Adipose tissue (tissue), 3 donors: ENCODE measurements around the gene UCN2. TPM values are rescaled to one million over a fixed set of nuclear protein-coding genes. Genes with fewer than 3 reads are reported as not detected.

Source experiments
- H3K27ac ChIP-seq: one replicate; pipeline ENCODE4 v1.5.1; 2013; ENCODE audit warnings: low read depth, low read length
- WGBS, 3 donors: extraction: QIAGEN DNeasy Blood & Tissue Kit; methylation state at CpG; one replicate each; pipeline ENCODE4 v1.1.7; 2013; 5-methylcytosine and 5-hydroxymethylcytosine counted together
- polyA plus RNA-seq, 3 donors: library from polyadenylated mRNA; stranded (reverse); fragments of 200-250 nt; gene quantifications; one replicate each; pipeline ENCODE4 v1.2.3, GENCODE V29; 2013
- donor health status: healthy with polysubstance abuse.
- donor health status: Bipolar disorder and iron deficiency.
- donor health status: healthy.

UCN2 gene
- polyA plus RNA-seq, 3 donors: 0.04 TPM; not detected in 2

GRCh38 chr3:48593337-48593736 lies 29.8 kb upstream of the UCN2 start:
- H3K27ac ChIP-seq: no peak overlapping the region
- 87 to 94% (median 93%) methylated on average over 9 of the region's 9 CpGs for WGBS, 3 donors

GRCh38 chr3:48592519-48593087 lies 29.0 kb upstream of the UCN2 start:
- 86 to 93% (median 91%) methylated on average over 21 of the region's 21 CpGs for WGBS, 3 donors
- H3K27ac ChIP-seq: no peak overlapping the region

- no peak overlapping the region for H3K27ac ChIP-seq
- WGBS, 3 donors: 85 to 93% (median 89%) methylated on average over 22 of the region's 22 CpGs
These were observed 28.4 kb upstream of the UCN2 start for GRCh38 chr3:48591886-48592518.

GRCh38 chr3:48591436-48591835 lies 27.9 kb upstream of the UCN2 start:
- 79 to 93% (median 91%) methylated on average over 14 of the region's 14 CpGs for WGBS, 3 donors
- H3K27ac ChIP-seq: no peak overlapping the region

GRCh38 chr3:48588230-48588629 lies 24.6 kb upstream of the UCN2 start:
- WGBS, 3 donors: 53 to 67% (median 58%) methylated on average over 14 to 15 of the region's 15 CpGs
- H3K27ac ChIP-seq: no peak overlapping the region

GRCh38 chr3:48587686-48588085 lies 24.1 kb upstream of the UCN2 start:
- WGBS, 3 donors: 71 to 82% (median 73%) methylated on average over 11 of the region's 11 CpGs
- H3K27ac ChIP-seq: no peak overlapping the region

- 79 to 91% (median 83%) methylated on average over 8 of the region's 8 CpGs for WGBS, 3 donors
- no peak overlapping the region for H3K27ac ChIP-seq
These were observed 21.8 kb upstream of the UCN2 start for GRCh38 chr3:48585411-48585810.

GRCh38 chr3:48584836-48585235 lies 21.3 kb upstream of the UCN2 start:
- WGBS, 3 donors: 84 to 90% (median 87%) methylated on average over 9 of the region's 9 CpGs
- H3K27ac ChIP-seq: no peak overlapping the region

GRCh38 chr3:48581621-48582481 lies 18.3 kb upstream of the UCN2 start:
- WGBS, 3 donors: 90 to 92% (median 92%) methylated on average over 14 of the region's 14 CpGs
- H3K27ac ChIP-seq: no peak overlapping the region

- 69 to 85% (median 82%) methylated on average over 4 of the region's 4 CpGs for WGBS, 3 donors
- no peak overlapping the region for H3K27ac ChIP-seq
These were observed 13.1 kb upstream of the UCN2 start for GRCh38 chr3:48576647-48577046.

GRCh38 chr3:48575366-48575765 lies 11.8 kb upstream of the UCN2 start:
- no peak overlapping the region for H3K27ac ChIP-seq
- 78 to 87% (median 84%) methylated on average over 17 of the region's 17 CpGs for WGBS, 3 donors

- WGBS, 3 donors: 92 to 96% (median 94%) methylated on average over 10 of the region's 10 CpGs
These were observed 10.5 kb upstream of the UCN2 start for GRCh38 chr3:48573973-48574585.

GRCh38 chr3:48572517-48572916 lies 8.9 kb upstream of the UCN2 start:
- 84 to 92% (median 90%) methylated on average over 7 of the region's 7 CpGs for WGBS, 3 donors
- H3K27ac ChIP-seq: no peak overlapping the region

More at GRCh38 chr3:48573973-48574585, 10.5 kb upstream of the UCN2 start:
- H3K27ac ChIP-seq: no peak overlapping the region

- no peak overlapping the region for H3K27ac ChIP-seq
- WGBS, 3 donors: 86 to 89% (median 86%) methylated on average over 12 of the region's 12 CpGs
These were observed 8.4 kb upstream of the UCN2 start for GRCh38 chr3:48571938-48572337.

GRCh38 chr3:48569808-48570450 lies 6.3 kb upstream of the UCN2 start:
- WGBS, 3 donors: 86 to 92% (median 90%) methylated on average over 18 of the region's 18 CpGs
- no peak overlapping the region for H3K27ac ChIP-seq

- WGBS, 3 donors: 80 to 89% (median 87%) methylated on average over 10 of the region's 10 CpGs
These were observed 5.8 kb upstream of the UCN2 start for GRCh38 chr3:48569400-48569799.

GRCh38 chr3:48568476-48568875 lies 4.9 kb upstream of the UCN2 start:
- WGBS, 3 donors: 92% methylated on average over 7 of the region's 7 CpGs
- no peak overlapping the region for H3K27ac ChIP-seq

More at GRCh38 chr3:48569400-48569799, 5.8 kb upstream of the UCN2 start:
- no peak overlapping the region for H3K27ac ChIP-seq

- no peak overlapping the region for H3K27ac ChIP-seq
- 86 to 92% (median 92%) methylated on average over 10 to 11 of the region's 11 CpGs for WGBS, 3 donors
These were observed 3.9 kb upstream of the UCN2 start for GRCh38 chr3:48567500-48567899.
